Memory B cell (primary cell): ENCODE data around the gene PTX3.

Experiments
- ATAC-seq: fragments of 150-1000 bp; cut with Tn5 transposase; 2 replicates; pipeline ENCODE4 v1.10.0; 2021; ENCODE audit warnings: low read depth, mild to moderate bottlenecking, moderate library complexity
- DNase-seq, 2 donors: peaks; one replicate each; pipeline ENCODE4 v3.0.0; 2022; ENCODE audit warnings: low spot score in 2 of 2
- H3K27ac Mint-ChIP-seq: one replicate; pipeline ENCODE4 v1.8.0; 2022; ENCODE audit warnings: mild to moderate bottlenecking, moderate library complexity, mixed read lengths
- H3K27me3 Mint-ChIP-seq: one replicate; pipeline ENCODE4 v1.8.0; 2022; ENCODE audit warnings: mixed read lengths
- H3K36me3 Mint-ChIP-seq: one replicate; pipeline ENCODE4 v1.8.0; 2022; ENCODE audit warnings: mild to moderate bottlenecking, mixed read lengths
- H3K4me1 Mint-ChIP-seq: one replicate; pipeline ENCODE4 v1.8.0; 2022; ENCODE audit warnings: mixed read lengths
- H3K4me3 Mint-ChIP-seq: one replicate; pipeline ENCODE4 v1.8.0; 2022; ENCODE audit warnings: mild to moderate bottlenecking, moderate library complexity, mixed read lengths
- H3K9me3 Mint-ChIP-seq: one replicate; pipeline ENCODE4 v1.8.0; 2022; ENCODE audit warnings: mixed read lengths

PTX3 gene

DNA sequence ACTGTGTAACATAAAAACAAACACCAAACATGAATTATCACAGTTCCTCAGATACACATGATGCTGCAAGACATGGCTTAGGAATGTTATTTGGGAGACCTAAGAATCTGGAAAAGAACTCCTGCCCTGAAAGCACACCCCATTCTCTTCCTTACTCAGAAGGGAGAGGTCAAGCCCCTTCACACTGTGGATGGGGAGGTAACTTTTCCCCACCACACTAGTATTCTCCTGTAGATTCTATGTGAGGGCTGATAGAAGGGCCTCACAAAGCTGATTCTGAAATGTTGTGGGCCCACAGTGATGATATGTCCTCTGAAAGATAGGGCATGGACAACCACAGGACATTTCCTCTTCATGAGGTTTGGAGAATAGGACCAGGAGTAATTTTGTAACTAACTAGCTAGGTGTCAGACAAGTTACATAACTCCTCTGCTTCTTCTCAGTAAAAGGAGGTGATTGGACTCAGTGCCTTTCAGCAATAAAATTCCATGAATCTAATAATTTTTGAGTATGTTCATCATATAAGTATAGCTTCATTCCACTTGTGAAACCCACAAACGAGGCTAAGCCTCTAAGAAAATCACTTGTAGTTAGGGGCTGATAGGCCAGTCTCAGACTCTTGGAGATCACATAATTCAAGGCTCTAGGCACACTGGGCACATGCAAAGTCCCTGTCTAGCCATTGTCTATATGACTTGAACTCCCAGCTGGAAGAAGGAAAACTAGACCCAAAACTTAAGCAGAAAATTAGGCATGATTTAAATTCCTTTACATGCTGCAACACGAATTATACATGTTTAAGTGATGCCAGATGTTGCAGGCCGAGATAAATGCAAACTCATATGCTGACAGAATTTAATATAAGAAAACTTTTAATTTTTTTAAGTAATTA lies 7.5 kb downstream of the PTX3 start:
- H3K9me3 Mint-ChIP-seq = no peaks in the 10 kb centered on the region
- no peaks in the 10 kb centered on the region for H3K4me1 Mint-ChIP-seq
- H3K36me3 Mint-ChIP-seq = no peaks in the 10 kb centered on the region
- no peaks in the 10 kb centered on the region for H3K27me3 Mint-ChIP-seq
- no peak overlapping the region for H3K4me3 Mint-ChIP-seq
- DNase-seq (no peak), ATAC-seq (no peak)
- H3K27ac Mint-ChIP-seq = no peak overlapping the region

DNA sequence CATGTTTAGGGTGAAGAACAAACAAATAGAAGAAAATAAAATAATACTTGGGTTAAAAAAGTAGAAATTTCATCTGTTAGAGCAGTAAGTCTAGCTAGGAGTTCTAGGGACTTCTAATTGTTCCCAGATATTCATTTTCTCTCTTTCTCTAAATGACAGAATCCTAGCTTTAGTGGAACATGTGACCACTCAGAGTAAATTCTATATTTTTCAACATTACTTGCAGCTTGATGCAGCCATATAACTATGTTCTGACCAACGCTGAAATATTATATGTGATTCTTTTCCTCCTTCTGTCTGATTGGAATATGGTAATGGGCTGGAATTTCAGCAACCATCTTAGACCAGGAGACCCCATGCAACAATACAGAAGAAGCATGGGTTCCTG lies 8.1 kb downstream of the PTX3 start:
- Mint-ChIP-seq H3K36me3 (no peaks in the 10 kb centered on the region), H3K4me1 (no peaks in the 10 kb centered on the region), H3K9me3 (no peaks in the 10 kb centered on the region), H3K27me3 (no peaks in the 10 kb centered on the region), H3K27ac (no peak overlapping the region), H3K4me3 (no peak overlapping the region)
- ATAC-seq = no peak
- no peak for DNase-seq

DNA sequence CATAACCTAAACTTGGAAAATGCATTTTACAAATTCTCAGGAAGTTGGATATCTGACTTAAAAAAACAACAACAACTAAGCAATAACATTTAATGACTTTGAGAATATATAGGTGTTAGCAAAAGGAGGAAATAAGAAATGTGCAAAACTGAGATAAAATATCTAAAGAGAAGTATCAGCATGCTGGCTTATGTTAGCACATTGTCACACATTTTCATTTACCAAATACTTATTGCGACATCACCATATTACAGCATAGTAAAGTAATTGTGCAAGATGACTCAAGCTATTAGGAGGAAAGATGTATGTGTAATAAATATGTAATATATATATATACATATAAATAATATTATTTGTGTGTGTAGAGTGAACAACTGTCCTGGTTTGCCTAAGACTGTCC lies 9.2 kb downstream of the PTX3 start:
- no peaks in the 10 kb centered on the region for H3K36me3 Mint-ChIP-seq
- H3K4me1 Mint-ChIP-seq = no peaks in the 10 kb centered on the region
- H3K9me3 Mint-ChIP-seq = no peaks in the 10 kb centered on the region
- no peak overlapping the region for H3K27ac Mint-ChIP-seq
- no peaks in the 10 kb centered on the region for H3K27me3 Mint-ChIP-seq
- DNase-seq (no peak), ATAC-seq (no peak)
- no peak overlapping the region for H3K4me3 Mint-ChIP-seq

DNA sequence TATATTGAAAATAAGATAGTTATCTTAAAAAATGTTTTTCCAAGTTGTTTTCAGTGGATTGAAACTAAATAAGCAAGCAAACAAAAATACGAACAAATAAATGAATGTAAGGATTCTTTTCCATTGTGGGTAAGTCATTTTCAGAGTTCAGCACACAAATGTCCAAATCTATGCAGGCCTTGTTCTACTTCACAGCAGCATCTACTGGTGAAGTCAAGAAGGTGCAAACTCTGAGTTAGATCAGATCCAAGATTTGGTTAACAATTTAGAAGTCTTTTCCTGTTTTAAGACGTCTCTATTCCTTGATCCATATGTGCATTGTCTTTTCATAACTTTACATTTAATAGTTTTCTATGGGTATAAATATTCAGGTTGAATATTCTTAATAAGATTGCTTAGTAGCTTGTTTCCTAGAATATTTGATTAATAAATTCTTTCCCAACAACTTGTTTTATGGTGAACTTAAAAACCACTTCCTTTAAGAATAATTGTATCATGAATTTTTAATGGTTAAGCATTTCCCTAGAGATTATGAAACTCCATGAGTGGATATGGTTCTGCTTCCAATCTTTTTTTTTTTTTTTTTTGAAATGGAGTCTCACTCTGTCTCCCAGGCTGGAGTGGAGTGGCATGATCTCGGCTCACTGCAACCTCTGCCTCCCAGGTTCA lies 10.5 kb downstream of the PTX3 start:
- H3K36me3 Mint-ChIP-seq = no peaks in the 10 kb centered on the region
- no peak overlapping the region for H3K4me3 Mint-ChIP-seq
- no peaks in the 10 kb centered on the region for H3K9me3 Mint-ChIP-seq
- ATAC-seq (no peak), DNase-seq (no peak)
- no peaks in the 10 kb centered on the region for H3K27me3 Mint-ChIP-seq
- no peak overlapping the region for H3K27ac Mint-ChIP-seq
- no peaks in the 10 kb centered on the region for H3K4me1 Mint-ChIP-seq

DNA sequence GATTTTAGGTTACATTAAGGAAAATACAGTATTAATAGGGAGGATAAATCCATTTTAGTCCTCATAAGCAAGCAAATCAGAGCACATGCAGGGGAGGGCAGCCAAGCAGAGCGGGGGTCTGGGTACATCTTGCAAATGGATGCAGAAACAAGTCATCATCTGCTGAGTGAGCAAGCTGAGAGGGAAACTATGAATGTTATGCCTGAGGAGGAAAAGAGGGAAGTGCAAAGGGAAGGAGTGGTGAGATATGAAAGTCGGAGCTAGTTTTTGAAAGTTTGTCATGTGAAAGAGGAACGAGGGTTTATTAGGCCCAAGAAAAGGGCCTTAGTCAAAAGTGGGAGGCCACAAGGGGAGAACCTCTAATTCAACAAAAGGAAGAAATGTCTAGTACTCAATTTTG lies 15.4 kb downstream of the PTX3 start:
- Mint-ChIP-seq H3K27me3 (peaks cover 2% of the 10 kb centered on the region), H3K4me3 (no peak overlapping the region), H3K9me3 (no peaks in the 10 kb centered on the region), H3K27ac (no peak overlapping the region), H3K4me1 (no peaks in the 10 kb centered on the region), H3K36me3 (no peaks in the 10 kb centered on the region)
- DNase-seq = no peak
- ATAC-seq = no peak

DNA sequence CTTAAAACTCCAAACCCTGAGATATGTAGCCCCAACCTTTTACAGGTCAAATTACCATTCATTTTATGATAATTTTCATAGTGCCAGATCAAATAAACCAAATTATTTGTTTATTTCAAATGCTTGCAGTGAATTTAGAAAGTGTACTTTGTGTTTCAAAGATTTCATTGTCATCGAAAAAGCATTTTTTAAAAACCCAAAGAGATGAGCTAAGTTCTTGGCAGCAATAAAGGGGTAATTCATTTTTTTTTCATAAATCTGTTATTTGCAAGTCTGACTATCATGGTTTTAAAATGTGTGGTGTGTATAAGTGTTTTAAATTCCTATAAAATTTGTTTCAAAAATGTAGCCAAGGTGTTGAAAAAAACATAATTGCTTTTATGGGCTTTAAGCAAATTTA lies 17.2 kb downstream of the PTX3 start:
- Mint-ChIP-seq H3K4me3 (no peak overlapping the region), H3K36me3 (no peaks in the 10 kb centered on the region), H3K27me3 (peaks cover 4% of the 10 kb centered on the region), H3K27ac (no peak overlapping the region), H3K9me3 (no peaks in the 10 kb centered on the region), H3K4me1 (no peaks in the 10 kb centered on the region)
- no peak for ATAC-seq
- DNase-seq = no peak

DNA sequence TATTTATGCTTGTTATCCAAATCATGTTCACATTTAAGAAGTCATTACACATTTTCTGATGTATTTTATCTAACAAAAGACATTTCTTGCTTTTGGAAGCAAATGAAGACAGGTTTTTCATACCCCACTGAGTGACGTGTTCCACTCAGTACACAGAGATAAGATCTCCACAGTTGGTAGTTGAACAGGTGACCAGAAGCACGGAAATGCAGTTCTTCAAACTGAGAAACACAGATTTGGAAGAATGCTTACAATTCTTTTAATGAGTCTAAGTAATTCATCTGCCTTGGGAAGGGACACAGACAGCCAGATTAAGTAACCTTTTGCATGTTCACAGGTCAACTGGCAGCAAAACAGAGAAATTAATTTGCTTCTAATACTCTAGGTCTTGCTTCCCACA lies 23.1 kb downstream of the PTX3 start:
- Mint-ChIP-seq H3K4me3 (no peak overlapping the region), H3K27ac (no peak overlapping the region), H3K36me3 (no peaks in the 10 kb centered on the region), H3K9me3 (no peaks in the 10 kb centered on the region), H3K27me3 (peaks cover 9% of the 10 kb centered on the region), H3K4me1 (no peaks in the 10 kb centered on the region)
- no peak for DNase-seq
- no peak for ATAC-seq

DNA sequence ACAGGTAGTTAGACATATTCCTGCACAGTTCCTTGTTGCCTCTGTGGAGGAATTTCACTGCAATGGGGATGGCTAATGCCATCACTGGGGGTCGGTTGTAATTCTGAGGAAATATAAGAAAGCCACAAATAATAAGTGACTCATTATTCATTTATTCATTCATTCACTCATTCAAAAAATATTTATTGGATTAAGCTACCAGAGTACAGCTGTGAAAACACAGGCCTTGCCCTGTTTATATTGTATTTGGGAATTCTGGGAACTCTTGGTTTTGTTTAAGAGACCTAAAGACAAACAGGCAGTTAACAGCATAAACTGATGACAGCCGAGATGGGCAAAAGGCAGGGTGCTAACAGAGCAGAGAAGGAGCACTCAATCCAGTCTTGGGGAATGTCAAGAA lies 23.6 kb downstream of the PTX3 start:
- H3K27me3 Mint-ChIP-seq = peaks cover 9% of the 10 kb centered on the region
- H3K4me3 Mint-ChIP-seq = no peak overlapping the region
- no peak overlapping the region for H3K27ac Mint-ChIP-seq
- no peaks in the 10 kb centered on the region for H3K4me1 Mint-ChIP-seq
- no peaks in the 10 kb centered on the region for H3K9me3 Mint-ChIP-seq
- ATAC-seq (no peak), DNase-seq (no peak)
- H3K36me3 Mint-ChIP-seq = no peaks in the 10 kb centered on the region

DNA sequence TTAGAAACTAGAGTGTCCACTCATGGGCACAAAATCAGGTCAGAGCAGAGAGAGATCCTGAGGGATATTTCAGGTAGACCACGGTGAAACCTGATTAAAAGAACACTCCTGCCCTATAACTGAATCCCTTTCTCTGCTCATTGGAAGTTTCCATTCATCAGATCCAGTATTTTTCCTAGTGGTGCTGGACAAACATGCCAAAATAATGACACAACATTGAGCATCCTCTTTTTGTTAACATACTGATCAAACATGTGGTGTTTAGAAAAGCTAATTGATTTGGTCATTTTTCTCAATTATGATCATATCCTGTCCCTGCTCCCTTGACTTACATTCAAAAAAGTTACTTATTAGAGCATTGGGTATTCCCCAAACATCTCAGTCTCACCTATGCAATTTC lies 27.2 kb downstream of the PTX3 start:
- H3K4me1 Mint-ChIP-seq = no peaks in the 10 kb centered on the region
- no peak for ATAC-seq
- no peak for DNase-seq
- H3K36me3 Mint-ChIP-seq = no peaks in the 10 kb centered on the region
- H3K9me3 Mint-ChIP-seq = no peaks in the 10 kb centered on the region
- H3K27ac Mint-ChIP-seq = no peak overlapping the region
- H3K4me3 Mint-ChIP-seq = no peak overlapping the region
- H3K27me3 Mint-ChIP-seq = peaks cover 6% of the 10 kb centered on the region

DNA sequence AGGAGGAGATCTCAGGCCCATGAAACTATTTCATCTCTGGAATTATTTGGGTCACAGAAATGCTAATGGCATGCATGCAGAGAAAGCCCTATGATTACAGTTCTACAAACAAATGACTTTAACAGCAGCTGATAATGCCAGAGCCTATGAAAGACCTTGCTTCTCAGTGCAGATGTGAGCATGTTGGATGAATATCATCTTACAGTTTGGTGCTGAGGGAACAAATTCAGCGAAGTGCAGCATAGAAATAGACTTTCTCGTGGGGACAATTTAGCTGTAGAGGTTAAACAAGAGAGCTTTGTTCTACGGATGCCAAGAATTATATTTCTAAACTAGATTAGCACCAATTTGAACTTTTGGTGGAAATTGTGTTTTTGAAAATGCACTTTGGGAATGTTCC lies 27.7 kb downstream of the PTX3 start:
- Mint-ChIP-seq H3K4me1 (no peaks in the 10 kb centered on the region), H3K27ac (no peak overlapping the region), H3K27me3 (peaks cover 6% of the 10 kb centered on the region), H3K9me3 (no peaks in the 10 kb centered on the region), H3K4me3 (no peak overlapping the region), H3K36me3 (no peaks in the 10 kb centered on the region)
- DNase-seq (no peak), ATAC-seq (no peak)

DNA sequence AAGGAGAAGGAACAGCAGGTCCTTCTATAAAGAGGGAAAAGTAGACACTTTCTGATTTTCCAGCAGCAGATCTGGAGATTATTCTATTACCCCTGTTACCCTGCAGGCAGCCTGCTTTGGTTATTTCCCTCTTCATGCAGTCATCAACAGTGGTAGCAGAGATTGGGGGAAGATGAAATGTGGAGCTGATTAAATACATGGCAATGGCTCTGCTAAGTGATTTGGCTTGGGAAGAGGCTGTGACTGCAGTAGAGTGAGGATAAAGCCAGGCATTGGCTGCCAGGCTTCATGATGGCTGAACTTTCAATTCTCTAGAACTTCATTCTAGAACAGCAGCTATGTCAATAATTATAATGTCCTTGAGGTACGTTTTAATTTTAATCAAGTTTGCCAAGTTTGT lies 29.1 kb downstream of the PTX3 start:
- no peak for DNase-seq
- H3K4me3 Mint-ChIP-seq = no peak overlapping the region
- no peak for ATAC-seq
- no peaks in the 10 kb centered on the region for H3K36me3 Mint-ChIP-seq
- H3K27ac Mint-ChIP-seq = no peak overlapping the region
- peaks cover 3% of the 10 kb centered on the region for H3K27me3 Mint-ChIP-seq
- H3K4me1 Mint-ChIP-seq = no peaks in the 10 kb centered on the region
- H3K9me3 Mint-ChIP-seq = no peaks in the 10 kb centered on the region

DNA sequence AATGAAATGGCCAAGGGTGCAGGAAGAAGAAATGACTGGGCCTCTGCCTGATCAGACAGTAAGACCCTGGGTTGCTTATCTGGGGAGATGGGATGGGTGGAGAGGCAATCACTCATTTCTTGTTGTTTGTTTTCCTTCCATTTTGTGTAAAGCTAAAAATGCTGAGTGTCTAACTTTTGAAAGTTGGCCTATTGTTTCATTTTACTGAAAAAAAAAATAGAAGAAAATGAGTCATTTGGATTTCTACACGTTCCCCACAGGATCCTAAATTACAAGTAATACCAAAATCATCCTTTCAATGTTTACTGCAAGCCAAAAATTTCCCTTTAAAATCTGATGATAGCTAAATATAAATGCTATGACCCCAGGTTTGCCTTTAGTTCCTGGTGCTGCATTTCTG lies 30.6 kb downstream of the PTX3 start:
- no peaks in the 10 kb centered on the region for H3K36me3 Mint-ChIP-seq
- peaks cover 3% of the 10 kb centered on the region for H3K27me3 Mint-ChIP-seq
- no peak overlapping the region for H3K27ac Mint-ChIP-seq
- no peaks in the 10 kb centered on the region for H3K9me3 Mint-ChIP-seq
- H3K4me1 Mint-ChIP-seq = no peaks in the 10 kb centered on the region
- no peak overlapping the region for H3K4me3 Mint-ChIP-seq
- no peak for DNase-seq
- no peak for ATAC-seq

DNA sequence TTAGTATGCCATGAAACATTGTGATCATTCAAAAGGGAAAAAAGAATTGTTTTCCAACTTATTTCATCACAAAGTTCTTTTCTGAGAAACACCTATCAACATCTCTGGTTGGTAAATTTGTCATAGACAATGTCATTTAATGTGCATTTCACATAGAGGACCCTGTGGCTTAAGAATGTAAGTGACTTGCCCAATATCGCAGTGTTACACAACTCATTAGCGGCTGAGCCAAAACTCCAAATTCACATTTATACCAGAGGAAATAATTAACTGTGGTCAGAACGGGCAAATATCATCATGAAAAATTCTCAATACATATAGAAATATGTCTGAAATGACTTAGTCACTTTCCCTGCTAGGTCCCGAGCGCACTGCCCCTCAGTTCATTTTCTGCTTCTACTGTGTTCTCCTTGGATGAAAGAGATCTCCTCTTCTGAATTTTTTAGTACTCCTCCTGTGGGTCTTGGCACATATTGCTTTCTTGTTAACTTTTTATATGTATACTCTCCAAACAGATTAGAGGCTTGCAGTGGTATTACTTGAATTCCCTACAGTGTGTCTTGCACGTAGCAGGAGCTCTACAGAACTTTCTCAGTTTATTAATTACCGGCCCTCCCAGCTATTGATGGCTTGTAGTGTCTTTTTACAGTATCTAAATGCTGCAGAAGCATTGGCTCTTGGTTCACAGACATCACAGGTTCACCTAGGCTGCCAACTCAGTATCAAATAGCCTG lies 33.1 kb downstream of the PTX3 start:
- Mint-ChIP-seq H3K4me3 (no peak overlapping the region), H3K27ac (no peak overlapping the region), H3K27me3 (peaks cover 1% of the 10 kb centered on the region), H3K4me1 (no peaks in the 10 kb centered on the region), H3K36me3 (no peaks in the 10 kb centered on the region), H3K9me3 (no peaks in the 10 kb centered on the region)
- ATAC-seq (no peak), DNase-seq (no peak)

DNA sequence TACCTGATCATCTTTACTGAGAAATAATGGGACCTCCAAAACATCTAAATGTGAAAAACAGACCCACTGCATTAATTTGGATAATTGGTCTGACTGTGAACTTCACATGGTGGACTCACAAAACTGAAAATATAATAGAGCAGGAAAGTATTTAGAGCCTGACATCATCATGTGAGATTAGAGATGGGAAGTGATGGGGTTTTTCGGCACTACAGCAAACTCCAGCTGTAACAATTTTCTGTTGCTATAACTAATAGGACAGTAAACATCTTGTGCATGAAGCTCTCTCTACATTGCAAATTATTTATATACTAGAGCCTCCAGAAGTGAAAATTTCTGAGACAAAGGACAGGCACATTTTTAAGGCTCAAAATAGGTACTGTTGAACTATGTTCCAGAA lies 34.4 kb downstream of the PTX3 start:
- Mint-ChIP-seq H3K4me3 (no peak overlapping the region), H3K9me3 (no peaks in the 10 kb centered on the region), H3K27ac (no peak overlapping the region), H3K27me3 (peaks cover 1% of the 10 kb centered on the region), H3K36me3 (no peaks in the 10 kb centered on the region), H3K4me1 (no peaks in the 10 kb centered on the region)
- no peak for ATAC-seq
- DNase-seq = no peak
